NB4 (cell line): ENCODE data around the gene BAZ2B.
A peak's percentile ranks its signal among the peaks of the same experiment; 100 is the strongest.

Experiments
- DNase-seq: peaks from one replicate; pipeline ENCODE4 v3.0.0; 2010; ENCODE audit warnings: low read depth
- H3K4me3 ChIP-seq: one replicate; pipeline ENCODE4 v1.5.1; 2011; ENCODE audit warnings: mild to moderate bottlenecking, low read depth, low read length, moderate library complexity
- MYC ChIP-seq: IDR thresholded peaks from 2 replicates; pipeline ENCODE4 v1.6.1; 2011; ENCODE audit warnings: low read depth, low read length
- POLR2A ChIP-seq: IDR thresholded peaks from 2 replicates; pipeline ENCODE4 v1.6.1; 2011; ENCODE audit warnings: mild to moderate bottlenecking; ENCODE audit not compliant: insufficient read length; ENCODE audit errors: extremely low read depth
- TF ChIP-seq, protein P1 (sequence below): IDR thresholded peaks from 2 replicates; pipeline ENCODE4 v1.6.1; 2011; ENCODE audit warnings: low read depth, low read length
- TF ChIP-seq, protein P2 (sequence below): IDR thresholded peaks from one replicate; pipeline ENCODE4 v1.5.1; 2012; ENCODE audit warnings: low read depth, low read length

Gene BAZ2B

DNA sequence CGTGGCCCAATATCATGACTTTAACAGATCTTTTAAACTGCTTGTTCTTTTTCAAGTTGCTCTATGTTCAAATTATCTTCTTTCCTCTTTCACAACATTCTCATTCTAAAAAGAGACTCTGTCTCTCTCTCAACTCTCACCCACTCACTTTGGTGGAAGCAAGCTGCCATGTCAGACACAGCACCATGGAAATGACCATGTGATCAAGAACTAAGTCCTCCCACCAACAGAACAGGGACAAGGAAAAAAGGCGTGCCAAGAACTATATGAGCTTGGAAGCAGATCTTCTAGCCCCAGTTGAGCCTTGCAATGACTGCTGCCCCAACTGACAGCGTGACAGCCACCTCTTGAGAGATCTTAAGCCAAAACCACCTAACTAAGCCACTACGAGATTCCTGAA is 23.9 kb downstream of the BAZ2B start:
- no peak for DNase-seq
- TF ChIP-seq, protein P1, sequence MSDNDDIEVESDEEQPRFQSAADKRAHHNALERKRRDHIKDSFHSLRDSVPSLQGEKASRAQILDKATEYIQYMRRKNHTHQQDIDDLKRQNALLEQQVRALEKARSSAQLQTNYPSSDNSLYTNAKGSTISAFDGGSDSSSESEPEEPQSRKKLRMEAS, result no peak
- TF ChIP-seq, protein P2, sequence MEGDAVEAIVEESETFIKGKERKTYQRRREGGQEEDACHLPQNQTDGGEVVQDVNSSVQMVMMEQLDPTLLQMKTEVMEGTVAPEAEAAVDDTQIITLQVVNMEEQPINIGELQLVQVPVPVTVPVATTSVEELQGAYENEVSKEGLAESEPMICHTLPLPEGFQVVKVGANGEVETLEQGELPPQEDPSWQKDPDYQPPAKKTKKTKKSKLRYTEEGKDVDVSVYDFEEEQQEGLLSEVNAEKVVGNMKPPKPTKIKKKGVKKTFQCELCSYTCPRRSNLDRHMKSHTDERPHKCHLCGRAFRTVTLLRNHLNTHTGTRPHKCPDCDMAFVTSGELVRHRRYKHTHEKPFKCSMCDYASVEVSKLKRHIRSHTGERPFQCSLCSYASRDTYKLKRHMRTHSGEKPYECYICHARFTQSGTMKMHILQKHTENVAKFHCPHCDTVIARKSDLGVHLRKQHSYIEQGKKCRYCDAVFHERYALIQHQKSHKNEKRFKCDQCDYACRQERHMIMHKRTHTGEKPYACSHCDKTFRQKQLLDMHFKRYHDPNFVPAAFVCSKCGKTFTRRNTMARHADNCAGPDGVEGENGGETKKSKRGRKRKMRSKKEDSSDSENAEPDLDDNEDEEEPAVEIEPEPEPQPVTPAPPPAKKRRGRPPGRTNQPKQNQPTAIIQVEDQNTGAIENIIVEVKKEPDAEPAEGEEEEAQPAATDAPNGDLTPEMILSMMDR, result no peak
- TF ChIP-seq MYC, result no peak
- no peak for TF ChIP-seq POLR2A
- no peak overlapping the region for H3K4me3 ChIP-seq

DNA sequence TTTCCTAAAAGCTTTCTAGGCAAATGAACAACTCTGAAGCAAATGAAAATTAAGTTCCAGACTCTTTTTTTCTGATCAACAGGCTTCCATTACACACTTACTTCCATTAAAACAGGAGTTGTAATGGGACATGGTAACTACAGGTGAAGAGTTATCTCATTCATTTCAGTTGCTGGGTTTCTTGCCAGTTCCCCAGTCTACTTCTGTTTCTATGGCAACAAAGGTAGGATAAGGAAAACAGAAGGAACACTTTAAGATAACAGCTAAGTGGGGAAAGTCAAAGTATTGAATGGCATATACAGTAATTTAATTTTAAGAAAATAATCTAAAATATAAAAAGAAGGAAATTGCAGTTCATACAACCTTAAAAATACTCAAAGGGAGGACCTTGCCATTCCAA is 25.1 kb downstream of the BAZ2B start:
- no peak for DNase-seq
- H3K4me3 ChIP-seq, result no peak overlapping the region
- TF ChIP-seq, protein P1, result no peak
- TF ChIP-seq, protein P2, result no peak
- TF ChIP-seq MYC, result no peak
- no peak for TF ChIP-seq POLR2A

DNA sequence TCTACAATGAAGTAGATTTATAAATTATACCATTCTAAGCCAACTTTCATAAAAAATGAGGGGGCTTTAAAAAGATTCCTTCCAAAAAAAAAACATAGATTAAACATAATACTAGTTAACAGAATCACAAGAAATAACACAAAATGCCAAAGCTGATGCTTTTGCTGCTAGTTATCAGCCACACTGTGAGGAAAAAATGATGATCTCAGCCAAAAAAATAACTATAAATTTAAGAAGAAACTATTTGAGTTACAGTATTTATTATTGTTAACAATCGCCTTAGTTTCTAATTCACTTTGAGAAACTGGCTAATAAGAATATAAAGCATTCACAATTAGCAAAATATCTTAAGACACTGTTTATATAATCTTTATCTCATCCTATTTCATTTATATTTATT is 27.1 kb downstream of the BAZ2B start:
- no peak overlapping the region for H3K4me3 ChIP-seq
- TF ChIP-seq MYC, result no peak
- TF ChIP-seq POLR2A, result no peak
- TF ChIP-seq, protein P2, result no peak
- DNase-seq, result no peak

DNA sequence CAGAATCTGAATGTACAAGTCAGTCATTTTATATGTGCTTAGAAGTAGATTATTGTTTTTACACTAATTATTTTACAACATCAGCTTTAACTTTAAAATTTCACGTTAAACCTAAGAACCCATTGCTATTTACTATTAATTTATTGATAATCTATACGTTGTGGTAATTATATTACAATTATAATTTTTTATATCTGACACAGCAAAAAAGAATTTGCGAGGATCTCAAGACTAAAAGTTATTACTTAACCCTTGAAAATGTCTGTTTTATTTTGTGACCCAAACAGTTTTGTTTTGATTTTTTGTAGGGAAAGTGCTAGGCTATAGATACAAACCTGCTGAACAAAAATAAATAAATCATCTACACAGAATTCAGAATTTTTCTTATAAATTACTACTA is 30.3 kb downstream of the BAZ2B start:
- TF ChIP-seq, protein P1, result no peak
- no peak for TF ChIP-seq POLR2A
- TF ChIP-seq, protein P2, result no peak
- TF ChIP-seq MYC, result no peak
- no peak overlapping the region for H3K4me3 ChIP-seq
- DNase-seq, result no peak

DNA sequence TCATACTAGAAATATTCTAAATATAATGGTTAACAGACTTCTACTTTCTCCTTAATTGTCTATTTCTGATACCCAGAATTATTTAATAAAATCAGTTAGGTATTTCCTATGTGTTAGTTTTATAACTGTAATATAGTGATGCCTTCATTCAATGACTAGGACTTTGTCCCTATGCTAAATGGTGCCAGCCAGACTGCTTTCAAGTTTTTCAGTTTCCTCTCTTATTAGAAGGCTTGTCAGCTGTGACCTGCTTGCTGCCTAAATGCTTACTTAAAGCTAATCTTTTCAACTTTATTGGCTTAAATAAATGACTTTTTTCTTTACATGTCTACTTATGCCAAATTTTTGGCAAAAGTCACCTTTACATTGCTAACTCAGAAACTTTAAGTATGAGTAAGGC is 30.7 kb downstream of the BAZ2B start:
- TF ChIP-seq, protein P2, result no peak
- TF ChIP-seq POLR2A, result no peak
- no peak for TF ChIP-seq MYC
- TF ChIP-seq, protein P1, result no peak
- no peak overlapping the region for H3K4me3 ChIP-seq
- DNase-seq, result no peak

DNA sequence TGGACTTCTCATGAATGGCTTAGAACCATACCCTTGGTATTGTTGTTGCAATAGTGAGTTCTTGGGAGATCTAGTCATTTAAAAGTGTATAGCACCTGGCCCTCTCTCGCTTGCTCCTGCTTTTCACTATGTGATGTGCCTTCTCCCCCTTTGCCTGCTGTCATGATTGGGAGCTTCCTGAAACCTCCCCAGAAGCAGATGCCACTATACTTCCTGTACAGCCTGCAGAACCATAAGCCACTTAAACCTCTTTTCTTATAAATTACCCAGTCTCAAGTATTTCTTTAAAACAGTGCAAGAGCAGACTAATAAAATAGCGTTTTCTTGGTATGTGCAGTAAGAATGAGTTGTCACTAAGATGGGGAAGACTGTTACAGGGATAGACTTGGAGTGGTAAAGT is 31.6 kb downstream of the BAZ2B start:
- no peak overlapping the region for H3K4me3 ChIP-seq
- TF ChIP-seq MYC (no peak), POLR2A (no peak)
- TF ChIP-seq, protein P1, result no peak
- TF ChIP-seq, protein P2, result no peak
- DNase-seq, result peak; percentile 17
